Choroid plexus epithelial cell (primary cell): ENCODE measurements around the gene LRRC8C.
"Not testable (repeated sequence)": the region's sequence is repeated elsewhere in the genome, so short reads cannot be mapped to it uniquely, and the experiment has no call there.

Source experiments
- DNase-seq: peaks from one replicate; pipeline ENCODE4 v3.0.0-alpha.2; 2010; ENCODE audit warnings: low read depth
- H3K4me3 ChIP-seq: 2 replicates; pipeline ENCODE4 v1.5.1; 2011; ENCODE audit warnings: low read depth, mild to moderate bottlenecking, control low read depth, low read length, moderate library complexity
- TF ChIP-seq, protein P1 (sequence below): conservative IDR thresholded peaks from 2 replicates; pipeline ENCODE4 v1.5.1; 2011; ENCODE audit warnings: low read depth, mild to moderate bottlenecking, control low read depth, inconsistent platforms, low read length, moderate library complexity

LRRC8C gene

DNA sequence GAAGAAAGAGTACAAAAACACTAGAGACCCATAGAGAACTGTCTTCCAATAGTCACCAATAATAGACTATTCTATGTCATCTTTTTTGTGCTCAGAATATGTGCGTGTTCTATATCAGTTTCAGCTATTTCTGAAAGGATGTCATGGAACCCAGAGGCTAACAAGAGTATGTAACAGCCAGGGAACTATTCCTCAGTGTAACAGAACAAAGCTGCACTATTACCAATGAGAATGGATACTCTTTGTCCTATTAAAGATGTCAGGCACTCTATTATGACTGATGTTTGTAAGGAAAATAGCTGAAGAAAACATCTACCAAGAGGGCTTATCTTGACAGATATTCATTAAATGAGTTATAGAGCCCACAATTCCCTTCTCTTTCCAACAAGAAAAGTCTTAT lies 8.6 kb upstream of the LRRC8C start:
- DNase-seq, result no peak
- no peak overlapping the region for H3K4me3 ChIP-seq
- TF ChIP-seq, protein P1, sequence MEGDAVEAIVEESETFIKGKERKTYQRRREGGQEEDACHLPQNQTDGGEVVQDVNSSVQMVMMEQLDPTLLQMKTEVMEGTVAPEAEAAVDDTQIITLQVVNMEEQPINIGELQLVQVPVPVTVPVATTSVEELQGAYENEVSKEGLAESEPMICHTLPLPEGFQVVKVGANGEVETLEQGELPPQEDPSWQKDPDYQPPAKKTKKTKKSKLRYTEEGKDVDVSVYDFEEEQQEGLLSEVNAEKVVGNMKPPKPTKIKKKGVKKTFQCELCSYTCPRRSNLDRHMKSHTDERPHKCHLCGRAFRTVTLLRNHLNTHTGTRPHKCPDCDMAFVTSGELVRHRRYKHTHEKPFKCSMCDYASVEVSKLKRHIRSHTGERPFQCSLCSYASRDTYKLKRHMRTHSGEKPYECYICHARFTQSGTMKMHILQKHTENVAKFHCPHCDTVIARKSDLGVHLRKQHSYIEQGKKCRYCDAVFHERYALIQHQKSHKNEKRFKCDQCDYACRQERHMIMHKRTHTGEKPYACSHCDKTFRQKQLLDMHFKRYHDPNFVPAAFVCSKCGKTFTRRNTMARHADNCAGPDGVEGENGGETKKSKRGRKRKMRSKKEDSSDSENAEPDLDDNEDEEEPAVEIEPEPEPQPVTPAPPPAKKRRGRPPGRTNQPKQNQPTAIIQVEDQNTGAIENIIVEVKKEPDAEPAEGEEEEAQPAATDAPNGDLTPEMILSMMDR, result no peak

DNA sequence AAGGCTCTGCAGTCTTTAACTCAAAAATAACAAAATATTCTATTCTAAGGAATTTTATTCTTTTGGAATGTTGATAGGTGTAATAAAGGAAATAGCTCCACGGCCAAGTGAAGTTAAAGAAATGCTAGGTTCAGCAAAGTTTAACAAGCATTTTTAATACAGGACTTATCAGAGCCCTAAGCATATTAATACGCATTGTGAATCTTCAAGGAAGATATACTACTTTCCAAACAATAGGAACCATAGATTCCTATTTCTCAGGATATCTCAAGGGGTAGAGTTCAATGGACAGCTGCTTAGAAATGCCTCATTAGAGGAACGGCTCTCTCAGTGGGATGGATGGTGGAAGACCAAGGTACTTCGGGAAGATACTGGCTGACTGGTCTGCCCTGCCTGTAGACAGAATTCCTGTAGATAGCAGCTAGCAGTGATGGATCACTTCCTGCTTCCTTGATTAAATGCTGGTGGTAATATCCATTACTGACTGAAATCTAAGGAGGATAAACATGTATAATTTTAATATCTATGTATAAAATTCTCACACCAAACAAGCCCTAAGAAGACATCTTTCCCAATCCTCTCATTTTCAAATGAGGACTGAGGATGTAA lies 8.1 kb upstream of the LRRC8C start:
- no peak for DNase-seq

DNA sequence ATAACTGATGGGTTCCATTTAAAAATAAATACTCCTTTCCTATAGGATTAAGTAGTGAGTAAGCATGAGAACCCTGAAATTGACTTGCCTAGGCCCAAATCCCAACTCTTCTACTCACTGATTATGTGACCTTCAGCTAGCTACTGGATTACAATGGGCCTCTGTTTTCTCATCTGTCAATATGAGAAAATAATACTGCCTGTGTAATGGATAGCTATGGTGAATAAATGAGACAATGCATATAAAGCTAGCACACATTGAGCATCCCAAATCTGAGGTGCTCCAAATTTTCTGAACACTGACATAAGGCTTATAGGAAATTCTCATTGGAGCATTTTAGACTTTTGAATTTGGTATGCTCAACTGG lies 5.3 kb upstream of the LRRC8C start:
- TF ChIP-seq, protein P1, result no peak
- no peak for DNase-seq
- H3K4me3 ChIP-seq, result no peak overlapping the region

More for the DNA sequence above, 8.1 kb upstream of the LRRC8C start:
- H3K4me3 ChIP-seq, result no peak overlapping the region
- TF ChIP-seq, protein P1, result no peak

DNA sequence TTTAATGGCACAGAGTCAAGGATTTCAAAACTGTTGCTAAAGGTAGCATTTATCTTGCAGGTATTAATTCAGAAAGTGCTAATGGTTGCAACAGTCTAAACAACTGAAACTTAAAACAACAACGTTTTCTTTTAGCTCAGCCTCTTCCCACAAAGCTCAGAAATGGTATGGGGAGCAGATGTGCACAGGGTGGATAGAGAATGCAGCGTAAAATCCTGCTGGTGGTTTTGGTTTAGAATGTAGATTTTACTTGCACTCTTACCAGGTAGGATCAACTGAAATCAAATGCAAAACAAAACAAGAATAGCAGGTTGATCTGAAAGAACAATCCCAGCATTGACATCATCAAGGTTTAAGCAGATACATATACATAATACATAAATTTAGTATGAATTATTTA lies 3.8 kb upstream of the LRRC8C start:
- H3K4me3 ChIP-seq, result no peak overlapping the region
- DNase-seq, result no peak
- TF ChIP-seq, protein P1, result no peak

DNA sequence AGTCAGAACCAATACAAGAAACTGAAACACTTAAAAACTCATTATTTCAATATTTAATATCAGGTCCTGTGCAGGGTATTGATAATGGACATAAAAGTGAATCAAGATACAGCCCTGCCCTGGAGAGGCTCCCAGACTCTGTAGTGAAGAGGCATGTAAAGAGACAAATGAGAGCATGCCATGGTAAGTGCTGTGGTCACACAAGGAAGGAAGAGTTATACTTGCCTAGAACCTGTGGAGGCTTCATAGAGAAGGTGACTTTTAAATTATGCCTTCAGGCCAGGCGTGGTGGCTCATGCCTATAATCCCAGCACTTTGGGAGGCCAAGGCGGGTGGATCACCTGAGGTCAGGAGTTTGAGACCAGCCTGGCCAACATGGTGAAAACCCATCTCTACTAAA lies 3.3 kb upstream of the LRRC8C start:
- not testable (repeated sequence) for DNase-seq, H3K4me3 ChIP-seq

DNA sequence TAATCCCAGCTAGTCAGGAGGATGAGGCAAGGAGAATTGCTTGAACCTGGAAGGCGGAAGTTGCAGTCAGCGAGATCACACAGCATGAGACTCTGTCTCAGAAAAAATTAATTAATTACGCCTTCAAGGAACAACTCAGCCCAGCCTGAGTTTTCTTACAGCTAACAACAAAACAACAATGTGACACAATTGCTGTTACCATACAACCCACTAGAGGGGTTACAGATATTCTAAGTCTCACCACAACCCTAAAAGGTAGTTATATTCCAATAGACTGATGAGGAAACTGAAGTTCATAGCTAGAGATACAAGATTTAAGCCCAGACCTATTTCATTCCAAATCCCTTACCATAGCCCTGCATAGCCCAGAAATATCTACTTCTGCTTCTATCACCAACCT lies 2.9 kb upstream of the LRRC8C start:
- H3K4me3 ChIP-seq, result no peak overlapping the region
- TF ChIP-seq, protein P1, result no peak
- peak; percentile 6 for DNase-seq

DNA sequence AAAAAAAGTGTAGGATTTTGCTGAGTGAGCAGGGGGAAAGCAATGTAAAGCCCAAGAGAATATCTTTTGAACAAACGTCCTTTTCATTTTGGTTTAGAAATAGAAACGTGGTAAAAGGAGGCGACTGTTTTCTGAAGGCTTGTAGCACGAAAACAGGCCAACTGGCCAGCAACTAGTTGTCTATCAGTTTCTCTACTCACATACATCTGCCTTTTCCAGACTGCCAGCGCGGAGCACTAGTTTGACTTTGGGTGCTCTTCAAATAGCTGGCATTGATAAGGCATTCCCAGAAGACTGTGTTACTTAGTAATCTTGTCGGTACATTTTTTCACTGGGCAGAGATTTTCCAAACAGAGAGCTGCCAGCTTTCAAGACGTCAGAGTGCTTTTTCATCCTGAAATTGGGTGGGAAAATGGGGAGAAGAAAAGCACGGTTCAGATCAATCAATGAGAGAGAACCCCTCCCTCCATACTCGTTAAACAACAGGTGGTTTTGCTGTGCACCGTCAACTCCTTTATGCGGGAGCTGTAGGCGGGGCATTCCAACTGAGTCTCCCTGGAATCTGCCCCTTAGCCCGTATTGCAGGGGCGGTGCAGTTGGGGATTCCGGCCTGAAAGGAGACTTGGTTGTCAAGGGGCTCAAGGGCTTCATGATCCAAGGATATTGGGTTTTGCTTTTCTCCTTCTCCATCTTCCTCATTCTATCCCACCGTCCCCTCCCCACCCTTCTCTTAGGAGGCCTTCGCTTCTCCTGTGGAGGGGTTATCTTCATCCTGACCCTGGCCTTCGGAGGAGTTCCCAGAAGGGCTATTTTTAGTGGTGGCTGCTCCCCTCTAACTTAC lies 884 bp upstream of the LRRC8C start:
- TF ChIP-seq, protein P1, result no peak
- DNase-seq, result no peak
- H3K4me3 ChIP-seq, result peak overlapping the region; percentile 87
